ENCODE results near the gene FOXQ1.
"Not testable (repeated sequence)": the region's sequence is repeated elsewhere in the genome, so short reads cannot be mapped to it uniquely, and the experiment has no call there.

FOXQ1 gene

DNA sequence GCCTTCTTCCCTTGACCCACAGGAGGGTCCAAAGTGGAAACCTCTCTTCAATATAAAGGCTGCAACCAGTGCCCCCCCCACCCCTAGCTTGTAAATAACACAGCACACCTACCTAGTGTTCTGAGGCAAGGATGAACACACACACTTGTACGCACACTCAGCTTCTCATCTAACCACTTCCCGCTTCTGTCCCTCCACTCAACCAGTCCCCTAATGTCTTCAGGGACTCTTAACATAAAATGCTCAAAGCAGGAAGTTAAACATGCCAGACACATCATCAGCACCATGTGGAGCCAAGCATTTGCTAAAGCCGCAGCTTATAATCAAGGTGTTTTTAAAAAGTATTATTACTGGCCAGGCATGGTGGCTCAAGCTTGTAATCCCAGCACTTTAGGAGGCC is 35.3 kb downstream of the FOXQ1 start:
- Histone ChIP-seq H3K27ac (no peak overlapping the region), H3K36me3 (replicated peaks) (no peaks in the 10 kb centered on the region), H3K27me3 (replicated peaks) (no peaks in the 10 kb centered on the region), H3K4me3 (ENCODE audit: low read depth, low read length) (no peak overlapping the region)
- in situ Hi-C loops (cut with HindIII; ENCODE audit: low pct_ligation_motif_present, low sequenced_read_pairs): no loop called here
- TF ChIP-seq, protein P1, sequence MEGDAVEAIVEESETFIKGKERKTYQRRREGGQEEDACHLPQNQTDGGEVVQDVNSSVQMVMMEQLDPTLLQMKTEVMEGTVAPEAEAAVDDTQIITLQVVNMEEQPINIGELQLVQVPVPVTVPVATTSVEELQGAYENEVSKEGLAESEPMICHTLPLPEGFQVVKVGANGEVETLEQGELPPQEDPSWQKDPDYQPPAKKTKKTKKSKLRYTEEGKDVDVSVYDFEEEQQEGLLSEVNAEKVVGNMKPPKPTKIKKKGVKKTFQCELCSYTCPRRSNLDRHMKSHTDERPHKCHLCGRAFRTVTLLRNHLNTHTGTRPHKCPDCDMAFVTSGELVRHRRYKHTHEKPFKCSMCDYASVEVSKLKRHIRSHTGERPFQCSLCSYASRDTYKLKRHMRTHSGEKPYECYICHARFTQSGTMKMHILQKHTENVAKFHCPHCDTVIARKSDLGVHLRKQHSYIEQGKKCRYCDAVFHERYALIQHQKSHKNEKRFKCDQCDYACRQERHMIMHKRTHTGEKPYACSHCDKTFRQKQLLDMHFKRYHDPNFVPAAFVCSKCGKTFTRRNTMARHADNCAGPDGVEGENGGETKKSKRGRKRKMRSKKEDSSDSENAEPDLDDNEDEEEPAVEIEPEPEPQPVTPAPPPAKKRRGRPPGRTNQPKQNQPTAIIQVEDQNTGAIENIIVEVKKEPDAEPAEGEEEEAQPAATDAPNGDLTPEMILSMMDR (IDR thresholded peaks at IDR 0.05; ENCODE audit: low read depth, low read length, missing control alignments): no peak
- no peak for DNase-seq

DNA sequence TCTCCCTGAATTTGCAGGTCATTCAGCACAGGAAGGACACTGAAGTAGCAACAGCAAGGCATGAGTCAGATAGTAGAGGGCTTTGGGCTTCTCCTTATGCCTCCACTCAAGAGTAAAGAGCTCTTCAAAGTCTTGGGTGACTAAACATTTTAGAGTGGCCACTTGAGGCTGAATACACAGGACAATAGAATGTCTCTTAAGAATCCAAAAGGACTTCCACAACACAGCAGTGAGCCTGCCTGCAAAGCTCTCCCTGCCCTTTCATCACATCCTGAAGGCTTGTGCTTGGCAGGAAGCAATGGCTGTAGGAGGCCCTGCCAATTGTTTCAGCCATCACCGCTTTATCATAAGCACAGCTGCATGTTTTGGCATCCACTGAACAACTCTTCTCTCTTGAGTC is 36.8 kb downstream of the FOXQ1 start:
- Histone ChIP-seq H3K36me3 (replicated peaks) (no peaks in the 10 kb centered on the region), H3K4me3 (ENCODE audit: low read depth, low read length) (no peak overlapping the region), H3K27ac (no peak overlapping the region), H3K27me3 (replicated peaks) (no peaks in the 10 kb centered on the region)
- no peak for DNase-seq
- in situ Hi-C loops (cut with HindIII; ENCODE audit: low pct_ligation_motif_present, low sequenced_read_pairs): no loop called here
- TF ChIP-seq, protein P1 (IDR thresholded peaks at IDR 0.05; ENCODE audit: low read depth, low read length, missing control alignments): no peak

DNA sequence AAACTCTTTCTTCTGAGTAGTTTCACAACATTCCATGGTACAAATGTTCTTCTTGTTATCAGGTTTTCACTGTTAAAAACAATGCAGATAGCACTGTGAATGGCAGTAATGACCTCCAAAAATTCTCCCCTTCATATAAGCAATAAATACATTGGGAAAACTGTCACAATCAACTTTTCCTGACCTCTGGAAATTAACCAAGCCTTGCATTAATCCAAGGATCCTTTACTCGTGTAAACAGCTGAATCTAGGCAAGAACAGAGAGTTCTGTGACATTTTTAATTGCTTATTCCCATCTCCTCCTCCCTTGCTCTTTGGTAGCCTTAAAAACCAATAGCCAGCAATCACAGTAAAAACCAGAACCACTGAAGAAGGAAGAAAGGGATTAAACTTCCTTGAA is 37.8 kb downstream of the FOXQ1 start:
- TF ChIP-seq, protein P1 (IDR thresholded peaks at IDR 0.05; ENCODE audit: low read depth, low read length, missing control alignments): no peak
- no peaks in the 10 kb centered on the region for H3K27me3 ChIP-seq (replicated peaks)
- DNase-seq: no peak
- H3K4me3 ChIP-seq (ENCODE audit: low read depth, low read length): no peak overlapping the region
- no peaks in the 10 kb centered on the region for H3K36me3 ChIP-seq (replicated peaks)
- no peak overlapping the region for H3K27ac ChIP-seq
- in situ Hi-C loops (cut with HindIII; ENCODE audit: low pct_ligation_motif_present, low sequenced_read_pairs): no loop called here

DNA sequence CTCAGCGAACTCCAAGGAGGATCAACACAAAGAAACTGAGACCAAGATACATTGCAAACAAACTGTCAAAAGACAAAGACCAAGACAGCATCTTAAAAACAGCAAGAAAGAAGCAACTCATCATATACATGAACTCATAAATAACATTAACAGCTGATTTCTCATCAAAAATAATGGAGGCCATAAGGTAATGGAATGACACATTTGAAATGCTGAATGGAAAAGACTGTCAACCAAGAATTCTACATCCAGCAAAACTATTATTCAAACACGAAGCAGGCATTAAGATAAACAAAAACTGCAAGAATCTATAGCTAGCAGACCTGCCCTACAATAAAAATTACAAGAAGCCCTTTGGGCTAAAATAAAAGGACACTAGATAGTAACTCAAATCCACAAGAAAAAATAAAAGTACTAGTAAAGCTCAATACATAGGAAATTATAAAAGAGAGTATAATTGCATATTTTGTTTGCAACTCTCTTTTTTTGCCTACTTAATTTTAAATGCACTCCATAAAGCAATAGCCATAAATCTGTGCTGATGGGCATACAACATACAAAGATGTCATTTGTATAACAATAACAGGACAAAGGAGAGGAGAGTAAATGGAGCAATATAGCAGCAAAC is 39.6 kb downstream of the FOXQ1 start:
- in situ Hi-C loops (cut with HindIII; ENCODE audit: low pct_ligation_motif_present, low sequenced_read_pairs): no loop called here
- Histone ChIP-seq H3K27ac (no peak overlapping the region), H3K36me3 (replicated peaks) (no peaks in the 10 kb centered on the region), H3K27me3 (replicated peaks) (no peaks in the 10 kb centered on the region), H3K4me3 (ENCODE audit: low read depth, low read length) (no peak overlapping the region)
- TF ChIP-seq, protein P1 (IDR thresholded peaks at IDR 0.05; ENCODE audit: low read depth, low read length, missing control alignments): no peak
- no peak for DNase-seq

DNA sequence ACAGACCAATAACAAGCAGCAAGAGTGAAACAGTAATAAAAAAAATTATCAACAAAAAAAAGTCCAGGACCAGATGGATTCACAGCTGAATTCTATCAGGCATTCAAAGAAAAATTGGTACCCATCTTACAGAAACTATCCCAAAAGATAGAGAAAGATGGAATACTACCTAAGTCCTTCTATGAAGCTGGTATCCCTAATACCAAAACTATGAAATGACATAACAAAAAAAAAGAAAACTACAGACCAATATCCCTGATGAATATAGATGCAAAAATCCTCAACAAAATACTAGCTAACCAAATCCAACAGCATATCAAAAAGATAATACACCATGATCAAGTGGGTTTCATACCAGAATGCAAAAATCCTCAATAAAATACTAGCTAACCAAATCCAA is 43.2 kb downstream of the FOXQ1 start:
- H3K4me3 ChIP-seq (ENCODE audit: low read depth, low read length); H3K27ac ChIP-seq; in situ Hi-C loops (cut with HindIII; ENCODE audit: low pct_ligation_motif_present, low sequenced_read_pairs); H3K27me3 ChIP-seq (replicated peaks); DNase-seq; H3K36me3 ChIP-seq (replicated peaks): not testable (repeated sequence)

DNA sequence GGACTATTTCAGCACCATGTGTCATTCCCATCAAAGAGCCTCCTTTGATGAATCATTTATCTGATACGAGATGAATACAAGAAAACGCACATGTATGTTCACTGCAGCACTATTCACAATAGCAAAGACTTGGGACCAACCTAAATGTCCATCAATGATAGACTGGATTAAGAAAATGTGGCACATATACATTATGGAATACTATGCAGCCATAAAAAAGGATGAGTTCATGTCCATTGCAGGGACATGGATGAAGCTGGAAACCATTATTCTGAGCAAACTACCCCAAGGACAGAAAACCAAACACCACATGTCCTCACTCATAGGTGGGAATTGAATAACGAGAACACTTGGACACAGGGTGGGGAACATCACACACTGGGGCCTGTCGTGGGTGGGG is 49.8 kb downstream of the FOXQ1 start:
- DNase-seq; H3K27me3 ChIP-seq (replicated peaks); H3K36me3 ChIP-seq (replicated peaks); H3K4me3 ChIP-seq (ENCODE audit: low read depth, low read length); H3K27ac ChIP-seq; in situ Hi-C loops (cut with HindIII; ENCODE audit: low pct_ligation_motif_present, low sequenced_read_pairs): not testable (repeated sequence)

DNA sequence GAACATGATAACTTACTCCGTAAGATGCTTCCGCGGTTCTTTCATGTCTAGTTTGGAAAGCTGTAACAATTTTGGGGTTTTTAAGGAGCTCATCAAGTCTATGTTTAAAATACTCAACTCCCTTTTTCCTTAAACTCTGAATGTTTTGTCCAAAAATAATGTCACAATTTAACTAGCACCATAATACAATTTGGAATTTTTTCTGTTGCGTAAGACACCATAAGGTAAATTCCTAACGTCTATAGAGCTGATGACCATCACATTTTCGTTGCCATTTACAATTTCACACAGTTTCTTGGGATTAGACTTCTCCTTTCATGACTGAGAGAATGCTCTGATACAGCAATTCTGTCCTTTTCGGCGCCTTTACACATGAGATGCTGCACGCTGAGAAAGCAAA is 50.7 kb downstream of the FOXQ1 start:
- Histone ChIP-seq H3K36me3 (replicated peaks) (no peaks in the 10 kb centered on the region), H3K27me3 (replicated peaks) (no peaks in the 10 kb centered on the region), H3K27ac (no peak overlapping the region), H3K4me3 (ENCODE audit: low read depth, low read length) (no peak overlapping the region)
- TF ChIP-seq, protein P1 (IDR thresholded peaks at IDR 0.05; ENCODE audit: low read depth, low read length, missing control alignments): no peak
- in situ Hi-C loops (cut with HindIII; ENCODE audit: low pct_ligation_motif_present, low sequenced_read_pairs): no loop called here
- DNase-seq: no peak
